Osteocyte (in vitro differentiated cells): ENCODE measurements around the gene MRPL52. TPM values are rescaled to one million over a fixed set of nuclear protein-coding genes. Genes with fewer than 3 reads are reported as not detected.

Experiments
- DNase-seq: peaks from one replicate; pipeline ENCODE4 v3.0.0; 2021; ENCODE audit warnings: mixed read lengths; ENCODE audit not compliant: unreplicated experiment; ENCODE audit errors: extremely low spot score
- H3K27ac Mint-ChIP-seq: one replicate; pipeline ENCODE4 v1.8.0; 2021; ENCODE audit warnings: mild to moderate bottlenecking, mixed read lengths; ENCODE audit not compliant: unreplicated experiment
- H3K27me3 Mint-ChIP-seq: one replicate; pipeline ENCODE4 v1.8.0; 2021; ENCODE audit warnings: mixed read lengths; ENCODE audit not compliant: unreplicated experiment
- H3K36me3 Mint-ChIP-seq: one replicate; pipeline ENCODE4 v1.8.0; 2021; ENCODE audit warnings: mixed read lengths; ENCODE audit not compliant: unreplicated experiment
- H3K4me1 Mint-ChIP-seq: one replicate; pipeline ENCODE4 v1.8.0; 2021; ENCODE audit warnings: mixed read lengths; ENCODE audit not compliant: unreplicated experiment
- H3K4me3 Mint-ChIP-seq: one replicate; pipeline ENCODE4 v1.8.0; 2021; ENCODE audit warnings: mild to moderate bottlenecking, moderate library complexity, mixed read lengths; ENCODE audit not compliant: unreplicated experiment
- H3K9me3 Mint-ChIP-seq: one replicate; pipeline ENCODE4 v1.8.0; 2021; ENCODE audit warnings: mixed read lengths; ENCODE audit not compliant: unreplicated experiment
- long read RNA-seq: library from polyadenylated mRNA; unstranded; transcript quantifications from one replicate; pipeline ENCODE4 v2.0.0, GENCODE V29; 2021
- total RNA-seq: library from RNA; stranded (reverse); gene quantifications from 2 replicates; pipeline ENCODE4 v1.2.1, GENCODE V29; 2021
- TF ChIP-seq, protein P1 (sequence below): fragments of 200-600 bp; sonication (generic); IDR thresholded peaks from 2 replicates; pipeline ENCODE4 v1.5.0; 2021; ENCODE audit warnings: antibody characterized with exemption, mild to moderate bottlenecking, moderate library complexity

MRPL52 gene
- total RNA-seq = 74.3 and 74.7 TPM in 2 replicates
- long read RNA-seq, transcript MRPL52-202 (5 exons, 1,118 nt) = major isoform, 16 of 28 reads
- long read RNA-seq, partial matches to known transcripts = 0 of 28 reads
- long read RNA-seq, other reads (novel, unspliced or antisense) = 2 of 28 reads

GRCh38 chr14:22829661-22830442, at the start of gene MRPL52:
MRPL52 (plus strand) TSS chr14:22829887; CDS start chr14:22829913, 26 bp downstream.
- Mint-ChIP-seq H3K27ac (peak within 1 kb of the TSS; percentile 92), H3K4me1 (peaks cover 20% of the 10 kb centered on the region), H3K4me3 (peak within 1 kb of the TSS; percentile 97), H3K36me3 (peaks cover 5% of the 10 kb centered on the region), H3K9me3 (no peaks in the 10 kb centered on the region), H3K27me3 (no peaks in the 10 kb centered on the region)
- TF ChIP-seq, protein P1, sequence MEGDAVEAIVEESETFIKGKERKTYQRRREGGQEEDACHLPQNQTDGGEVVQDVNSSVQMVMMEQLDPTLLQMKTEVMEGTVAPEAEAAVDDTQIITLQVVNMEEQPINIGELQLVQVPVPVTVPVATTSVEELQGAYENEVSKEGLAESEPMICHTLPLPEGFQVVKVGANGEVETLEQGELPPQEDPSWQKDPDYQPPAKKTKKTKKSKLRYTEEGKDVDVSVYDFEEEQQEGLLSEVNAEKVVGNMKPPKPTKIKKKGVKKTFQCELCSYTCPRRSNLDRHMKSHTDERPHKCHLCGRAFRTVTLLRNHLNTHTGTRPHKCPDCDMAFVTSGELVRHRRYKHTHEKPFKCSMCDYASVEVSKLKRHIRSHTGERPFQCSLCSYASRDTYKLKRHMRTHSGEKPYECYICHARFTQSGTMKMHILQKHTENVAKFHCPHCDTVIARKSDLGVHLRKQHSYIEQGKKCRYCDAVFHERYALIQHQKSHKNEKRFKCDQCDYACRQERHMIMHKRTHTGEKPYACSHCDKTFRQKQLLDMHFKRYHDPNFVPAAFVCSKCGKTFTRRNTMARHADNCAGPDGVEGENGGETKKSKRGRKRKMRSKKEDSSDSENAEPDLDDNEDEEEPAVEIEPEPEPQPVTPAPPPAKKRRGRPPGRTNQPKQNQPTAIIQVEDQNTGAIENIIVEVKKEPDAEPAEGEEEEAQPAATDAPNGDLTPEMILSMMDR = no peak
- DNase-seq = peak; percentile 91

DNA sequence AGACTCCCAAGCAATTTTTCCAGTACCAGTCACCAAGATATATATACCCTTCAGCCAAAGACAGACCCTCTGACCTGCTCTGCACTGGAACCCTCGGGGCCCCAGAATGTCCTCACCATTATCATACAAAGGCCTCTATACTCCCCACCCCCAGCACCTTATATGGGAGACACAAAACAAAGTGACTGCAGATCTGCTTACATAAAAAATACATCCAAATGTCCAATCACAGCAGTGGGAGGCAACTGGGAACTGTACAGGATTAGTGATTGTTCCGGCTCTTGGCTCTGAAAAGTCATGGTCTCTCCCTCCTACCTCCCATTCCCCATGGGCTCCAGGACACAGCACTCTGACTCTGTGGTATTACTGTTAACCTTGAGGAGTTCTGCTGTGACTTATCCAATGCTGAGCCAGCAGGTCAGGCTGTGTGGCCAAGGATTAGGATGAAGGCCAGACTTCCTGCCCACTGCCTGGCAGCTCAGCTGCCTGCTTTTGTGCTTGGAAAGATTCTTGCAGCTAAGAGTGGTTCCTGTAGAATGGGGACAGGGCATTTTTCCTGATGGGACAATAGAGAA, 49.5 kb upstream of the MRPL52 start:
- H3K4me3 Mint-ChIP-seq = no peak overlapping the region
- no peaks in the 10 kb centered on the region for H3K9me3 Mint-ChIP-seq
- TF ChIP-seq, protein P1 = no peak
- H3K27me3 Mint-ChIP-seq = no peaks in the 10 kb centered on the region
- H3K4me1 Mint-ChIP-seq = no peaks in the 10 kb centered on the region
- H3K36me3 Mint-ChIP-seq = no peaks in the 10 kb centered on the region
- no peak for DNase-seq
- H3K27ac Mint-ChIP-seq = no peak overlapping the region

- Mint-ChIP-seq H3K4me1 (no peaks in the 10 kb centered on the region), H3K9me3 (no peaks in the 10 kb centered on the region), H3K4me3 (no peak overlapping the region), H3K27me3 (no peaks in the 10 kb centered on the region), H3K36me3 (no peaks in the 10 kb centered on the region), H3K27ac (no peak overlapping the region)
- TF ChIP-seq, protein P1 = no peak
- DNase-seq = no peak
These were observed 48.8 kb upstream of the MRPL52 start for GRCh38 chr14:22780941-22781300.

DNA sequence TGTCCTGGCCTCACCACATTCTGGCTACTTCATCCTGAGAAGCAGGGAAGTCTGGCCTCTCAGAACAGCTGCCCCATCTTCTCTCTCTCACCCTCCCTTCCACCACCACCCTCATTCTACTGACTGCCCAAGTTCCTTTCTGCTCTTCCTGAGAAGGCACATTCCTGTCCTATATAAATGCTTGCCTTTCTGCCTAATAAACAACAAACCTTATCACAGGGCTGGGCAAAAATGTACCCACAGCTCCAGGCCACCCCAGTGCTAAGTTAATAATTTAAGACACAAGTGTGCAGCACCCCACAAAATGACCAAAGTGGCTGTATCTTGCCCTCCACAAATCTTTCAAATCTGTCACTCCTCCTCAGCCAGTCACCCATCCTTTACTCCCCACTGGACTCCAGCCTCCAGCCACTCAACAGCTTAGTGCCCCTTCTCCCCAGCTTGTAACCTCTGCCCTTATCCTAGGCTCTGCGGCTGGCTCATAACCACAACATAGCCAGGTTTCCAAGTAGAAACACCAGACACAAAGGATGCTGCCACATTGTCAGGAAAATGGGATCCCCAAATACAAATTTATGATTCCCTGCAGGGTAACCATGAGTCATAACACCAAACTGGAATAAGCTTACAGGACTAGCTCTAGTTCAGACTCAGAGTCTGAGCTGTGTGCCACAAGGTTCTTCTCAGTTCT, 48.2 kb upstream of the MRPL52 start:
- no peak overlapping the region for H3K27ac Mint-ChIP-seq
- peaks cover 2% of the 10 kb centered on the region for H3K4me1 Mint-ChIP-seq
- DNase-seq = no peak
- TF ChIP-seq, protein P1 = no peak
- H3K36me3 Mint-ChIP-seq = no peaks in the 10 kb centered on the region
- H3K27me3 Mint-ChIP-seq = no peaks in the 10 kb centered on the region
- H3K9me3 Mint-ChIP-seq = no peaks in the 10 kb centered on the region
- no peak overlapping the region for H3K4me3 Mint-ChIP-seq

DNA sequence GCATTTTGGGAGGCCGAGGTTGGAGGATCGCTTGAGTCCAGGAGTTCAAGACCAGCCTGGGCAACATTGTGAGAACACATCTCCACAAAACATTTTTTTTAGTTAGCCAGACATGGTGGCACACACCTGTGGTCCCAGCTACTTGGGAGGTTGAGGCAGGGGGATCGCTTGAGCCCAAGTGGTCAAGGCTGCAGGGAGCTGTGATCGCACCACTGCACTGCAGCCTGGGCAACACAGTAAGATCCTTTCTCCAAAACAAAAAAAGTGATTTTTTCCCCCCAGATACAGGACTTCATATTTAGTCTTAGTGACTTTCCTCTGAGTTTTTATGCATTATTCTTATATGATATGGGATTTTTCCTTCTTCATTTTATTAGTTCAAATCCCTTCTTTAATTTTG, 43.0 kb upstream of the MRPL52 start:
- DNase-seq = no peak
- Mint-ChIP-seq H3K9me3 (no peaks in the 10 kb centered on the region), H3K4me3 (no peak overlapping the region), H3K27ac (no peak overlapping the region), H3K4me1 (peaks cover 2% of the 10 kb centered on the region), H3K36me3 (no peaks in the 10 kb centered on the region), H3K27me3 (no peaks in the 10 kb centered on the region)
- TF ChIP-seq, protein P1 = no peak
